NAMALWA (cell line): Measurements from ENCODE around the gene DNHD1.

Source experiments
- DNase-seq: peaks from one replicate; pipeline ENCODE4 v3.0.0-alpha.2; 2015; ENCODE audit warnings: low spot score

The DNHD1 gene

GRCh38 chr11:6531267-6531752 lies 34.2 kb downstream of the DNHD1 start:
- DNase-seq = peak; percentile 70

GRCh38 chr11:6538456-6538855 lies 41.4 kb downstream of the DNHD1 start:
- DNase-seq = no peak

GRCh38 chr11:6538945-6539344 lies 41.9 kb downstream of the DNHD1 start:
- DNase-seq = no peak

GRCh38 chr11:6539748-6540268 lies 42.7 kb downstream of the DNHD1 start:
- no peak for DNase-seq

GRCh38 chr11:6541356-6541755 lies 44.3 kb downstream of the DNHD1 start:
- DNase-seq = no peak

GRCh38 chr11:6542727-6543126 lies 45.6 kb downstream of the DNHD1 start:
- no peak for DNase-seq

GRCh38 chr11:6544921-6545850 lies 48.1 kb downstream of the DNHD1 start:
- no peak for DNase-seq

- no peak for DNase-seq
Measured at GRCh38 chr11:6545917-6546605, 49.0 kb downstream of the DNHD1 start.

GRCh38 chr11:6546735-6547134 lies 49.7 kb downstream of the DNHD1 start:
- no peak for DNase-seq

- DNase-seq = no peak
Measured at GRCh38 chr11:6547177-6547576, 50.1 kb downstream of the DNHD1 start.

GRCh38 chr11:6548121-6548520 lies 51.0 kb downstream of the DNHD1 start:
- no peak for DNase-seq

- no peak for DNase-seq
Measured at GRCh38 chr11:6548641-6549040, 51.6 kb downstream of the DNHD1 start.

- DNase-seq = no peak
Measured at GRCh38 chr11:6553634-6554033, 56.6 kb downstream of the DNHD1 start.

GRCh38 chr11:6554828-6555706 lies 58.0 kb downstream of the DNHD1 start:
- DNase-seq = no peak

GRCh38 chr11:6556139-6556949 lies 59.3 kb downstream of the DNHD1 start:
- DNase-seq = no peak

GRCh38 chr11:6557063-6557462 lies 60.0 kb downstream of the DNHD1 start:
- DNase-seq = no peak

GRCh38 chr11:6557761-6558674 lies 60.9 kb downstream of the DNHD1 start:
- no peak for DNase-seq

- no peak for DNase-seq
Measured at GRCh38 chr11:6559369-6559768, 62.3 kb downstream of the DNHD1 start.

- no peak for DNase-seq
Measured at GRCh38 chr11:6561288-6561687, 64.2 kb downstream of the DNHD1 start.

- no peak for DNase-seq
Measured at GRCh38 chr11:6563121-6563619, 66.1 kb downstream of the DNHD1 start.
